GM23248 (cell line): ENCODE data around the gene FAM120A. TPM values are rescaled to one million over a fixed set of nuclear protein-coding genes. Genes with fewer than 3 reads are reported as not detected.

Experiments
- DNase-seq: peaks from one replicate; pipeline ENCODE4 v3.0.0-alpha.2; 2015
- H2AFZ ChIP-seq: fragments of 200-600 bp; sonication (generic); 2 replicates; pipeline ENCODE4 v1.6.1; 2016; ENCODE audit warnings: antibody characterized with exemption
- H3F3A ChIP-seq: fragments of 200-600 bp; sonication (generic); 2 replicates; pipeline ENCODE4 v1.6.1; 2016; ENCODE audit warnings: mild to moderate bottlenecking, antibody characterized with exemption, mixed run types; ENCODE audit not compliant: insufficient read depth
- H3K27ac ChIP-seq: fragments of 200-600 bp; sonication (generic); 2 replicates; pipeline ENCODE4 v1.5.1; 2016; ENCODE audit warnings: mild to moderate bottlenecking
- H3K27me3 ChIP-seq: fragments of 200-600 bp; sonication (generic); replicated peaks from 2 replicates; pipeline ENCODE4 v1.6.1; 2016; ENCODE audit warnings: mild to moderate bottlenecking; ENCODE audit not compliant: insufficient read depth
- H3K36me3 ChIP-seq: fragments of 200-600 bp; sonication (generic); 2 replicates; pipeline ENCODE4 v1.6.1; 2016; ENCODE audit warnings: low read depth, mild to moderate bottlenecking
- H3K4me1 ChIP-seq: fragments of 200-600 bp; sonication (generic); 2 replicates; pipeline ENCODE4 v1.6.1; 2016; ENCODE audit warnings: mild to moderate bottlenecking; ENCODE audit not compliant: insufficient read depth
- H3K4me2 ChIP-seq: fragments of 200-600 bp; sonication (generic); one replicate; pipeline ENCODE4 v1.6.1; 2016; ENCODE audit warnings: mild to moderate bottlenecking; ENCODE audit not compliant: unreplicated experiment
- H3K4me3 ChIP-seq: fragments of 200-600 bp; sonication (generic); 2 replicates; pipeline ENCODE4 v1.5.1; 2016; ENCODE audit warnings: mild to moderate bottlenecking
- H3K79me2 ChIP-seq: fragments of 200-600 bp; sonication (generic); 2 replicates; pipeline ENCODE4 v1.6.1; 2016; ENCODE audit warnings: mild to moderate bottlenecking; ENCODE audit not compliant: insufficient read depth
- H3K9ac ChIP-seq: fragments of 200-600 bp; sonication (generic); 2 replicates; pipeline ENCODE4 v1.6.1; 2016; ENCODE audit warnings: mild to moderate bottlenecking
- H3K9me2 ChIP-seq: fragments of 200-600 bp; sonication (generic); 2 replicates; pipeline ENCODE4 v1.6.1; 2016; ENCODE audit warnings: mixed run types, mild to moderate bottlenecking, moderate library complexity; ENCODE audit not compliant: insufficient read depth
- H3K9me3 ChIP-seq: fragments of 200-600 bp; sonication (generic); one replicate; pipeline ENCODE4 v1.6.1; 2017; ENCODE audit warnings: low read depth
- H4K20me1 ChIP-seq: fragments of 200-600 bp; sonication (generic); 2 replicates; pipeline ENCODE4 v1.6.0; 2016; ENCODE audit not compliant: insufficient read depth
- EZH2 ChIP-seq: fragments of 200-600 bp; sonication (generic); IDR thresholded peaks from 2 replicates; pipeline ENCODE4 v1.6.1; 2018; ENCODE audit warnings: antibody characterized with exemption, mild to moderate bottlenecking; ENCODE audit not compliant: insufficient read depth, poor library complexity, severe bottlenecking
- EZH2phosphoT487 ChIP-seq: fragments of 200-600 bp; sonication (generic); IDR thresholded peaks from 2 replicates; pipeline ENCODE4 v1.6.1; 2018; ENCODE audit warnings: antibody characterized with exemption, moderate library complexity, mild to moderate bottlenecking, low read depth; ENCODE audit not compliant: insufficient read depth
- WGBS, 2 experiments: methylation state at CpG; one replicate each; pipeline ENCODE4 v1.1.6; 2015 to 2017; ENCODE audit warnings: low lambda C conversion rate in 2 of 2, low coverage in 1 of 2; ENCODE audit errors: missing lambda C conversion rate in 2 of 2; 5-methylcytosine and 5-hydroxymethylcytosine counted together
- in situ Hi-C: fragments of 300-500 bp; cut with MboI; formaldehyde crosslinking; loops from 2 replicates; pipeline ENCODE4 v1.15.0; 2020
- polyA plus RNA-seq: library from polyadenylated mRNA; unstranded; fragments of >200 nt; fragmentation: Nextera tagmentation; extraction: Ambion mirVana; gene quantifications from 2 replicates; pipeline ENCODE4 v1.2.1, GENCODE V29; 2016
- total RNA-seq: library from RNA; depleted of rRNA; stranded (reverse); fragments of >200 nt; shearing (Covaris generic); gene quantifications from 2 replicates; pipeline ENCODE4 v1.2.3, GENCODE V29; 2014

FAM120A gene
- total and polyA plus RNA-seq, 2 experiments from 2014 or later, result 28.9 to 90.5 TPM

DNA sequence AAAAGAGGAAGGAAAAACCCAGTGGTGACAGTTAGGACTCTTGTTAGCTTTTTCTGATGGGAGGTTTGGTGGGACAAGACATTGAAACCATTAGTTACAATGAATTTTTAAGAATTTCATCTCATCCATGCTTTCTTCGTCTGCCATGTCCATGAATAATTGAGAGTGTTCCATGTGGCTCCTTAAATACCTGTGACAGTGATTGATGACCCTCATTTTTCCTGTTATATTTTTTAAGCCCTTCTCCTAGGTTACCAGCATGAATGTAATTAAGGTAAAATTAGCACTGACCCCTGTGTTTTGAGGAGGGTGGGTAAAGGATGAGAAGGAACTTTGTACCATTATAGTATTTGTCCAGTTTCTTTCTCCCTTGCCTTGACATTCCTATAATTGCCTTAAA, 101.4 kb downstream of the FAM120A start:
- Histone ChIP-seq H3K79me2 (peaks cover 11% of the 10 kb centered on the region), H3K27ac (no peak overlapping the region), H3F3A (no peaks in the 10 kb centered on the region), H3K9ac (no peak overlapping the region), H2AFZ (no peak overlapping the region), H3K4me1 (no peaks in the 10 kb centered on the region), H3K4me3 (no peak overlapping the region), H4K20me1 (no peaks in the 10 kb centered on the region), H3K27me3 (no peaks in the 10 kb centered on the region), H3K4me2 (no peak overlapping the region), H3K36me3 (peaks cover 40% of the 10 kb centered on the region), H3K9me3 (no peaks in the 10 kb centered on the region), H3K9me2 (no peaks in the 10 kb centered on the region)
- DNase-seq, result no peak
- in situ Hi-C loops, result loop anchor here (25.0 kb wide), 1 partner anchor 391 kb away; no protein-coding TSS in a partner anchor
- no peak for TF ChIP-seq EZH2
- no peak for TF ChIP-seq EZH2phosphoT487
- WGBS, 2 experiments, result 95 to 100% methylated on average over 1 of the region's 1 CpG

DNA sequence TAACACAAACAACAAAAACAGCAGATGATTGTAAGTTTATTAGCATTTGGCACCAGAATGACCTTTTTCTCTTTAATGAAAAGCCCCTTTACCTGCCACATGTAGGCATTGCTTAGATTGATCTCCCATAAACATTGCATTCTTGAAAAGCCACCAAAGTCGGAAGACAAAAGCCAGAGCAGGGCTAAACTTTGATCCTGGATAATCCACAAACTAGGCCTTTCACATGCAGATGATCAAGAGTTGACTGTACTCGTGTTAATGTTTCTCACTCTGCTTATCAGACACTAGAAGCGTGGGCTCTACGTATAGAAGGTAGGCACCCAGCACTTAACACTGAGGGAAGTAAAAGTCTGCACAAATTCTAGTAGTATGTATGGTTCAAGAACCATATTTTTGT, 103.9 kb downstream of the FAM120A start:
- in situ Hi-C loops, result loop anchor here (25.0 kb wide), 1 partner anchor 393 kb away; no protein-coding TSS in a partner anchor
- TF ChIP-seq EZH2phosphoT487 (no peak), EZH2 (no peak)
- Histone ChIP-seq H3K9ac (no peak overlapping the region), H3K4me3 (no peak overlapping the region), H3K4me1 (no peaks in the 10 kb centered on the region), H3K4me2 (no peak overlapping the region), H3K9me2 (no peaks in the 10 kb centered on the region), H3K9me3 (no peaks in the 10 kb centered on the region), H3K27me3 (no peaks in the 10 kb centered on the region), H3K79me2 (peaks cover 8% of the 10 kb centered on the region), H3F3A (no peaks in the 10 kb centered on the region; the same call in 1 of the 2 replicates), H3K36me3 (peaks cover 41% of the 10 kb centered on the region), H3K27ac (no peak overlapping the region), H4K20me1 (no peaks in the 10 kb centered on the region), H2AFZ (no peak overlapping the region)
- WGBS, 2 experiments, result 76 to 79% methylated on average over 4 of the region's 4 CpGs
- no peak for DNase-seq

- no peak for TF ChIP-seq EZH2phosphoT487
- no peak for TF ChIP-seq EZH2
- 84 to 89% methylated on average over 15 of the region's 15 CpGs for WGBS, 2 experiments
- H3K27me3 ChIP-seq, result no peaks in the 10 kb centered on the region
- H3K9me2 ChIP-seq, result no peaks in the 10 kb centered on the region
- no peaks in the 10 kb centered on the region for H4K20me1 ChIP-seq
- no peaks in the 10 kb centered on the region for H3K4me1 ChIP-seq
- in situ Hi-C loops, result loop anchor here (25.0 kb wide), 1 partner anchor 395 kb away; no protein-coding TSS in a partner anchor
- H3K9me3 ChIP-seq, result no peaks in the 10 kb centered on the region
- no peak overlapping the region for H3K27ac ChIP-seq
- DNase-seq, result no peak
- peaks cover 36% of the 10 kb centered on the region for H3K36me3 ChIP-seq
- H3K79me2 ChIP-seq, result peaks cover 6% of the 10 kb centered on the region; the same call in 1 of the 2 replicates
- no peak overlapping the region for H3K4me3 ChIP-seq
- no peak overlapping the region for H2AFZ ChIP-seq
- no peak overlapping the region for H3K4me2 ChIP-seq
- no peaks in the 10 kb centered on the region; the same call in 1 of the 2 replicates for H3F3A ChIP-seq
- no peak overlapping the region for H3K9ac ChIP-seq
Measured at GRCh38 chr9:93557366-93558137, 106.1 kb downstream of the FAM120A start.

DNA sequence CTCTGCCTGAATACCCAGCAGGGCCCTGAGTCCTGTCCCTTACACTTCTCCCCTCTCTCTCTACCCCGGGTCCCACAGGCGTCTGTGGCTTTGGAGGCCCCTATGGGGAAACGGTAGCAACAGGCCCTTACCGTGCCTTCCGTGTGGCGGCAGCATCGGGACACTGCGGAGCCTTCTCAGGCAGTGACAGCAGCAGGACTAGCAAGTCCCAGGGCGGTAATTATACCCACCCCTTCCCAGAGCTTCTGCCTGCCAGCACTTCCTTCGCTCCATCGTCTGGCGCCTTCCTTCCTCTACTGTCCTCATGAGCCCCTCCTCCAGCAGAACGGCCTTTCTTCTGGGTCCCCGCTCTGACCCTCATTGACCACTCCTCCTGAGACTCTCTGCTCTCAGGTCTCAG, 107.0 kb downstream of the FAM120A start:
- Histone ChIP-seq H2AFZ (no peak overlapping the region), H4K20me1 (no peaks in the 10 kb centered on the region), H3K9me3 (no peaks in the 10 kb centered on the region), H3K9ac (no peak overlapping the region), H3K36me3 (peaks cover 33% of the 10 kb centered on the region), H3F3A (no peaks in the 10 kb centered on the region; the same call in 1 of the 2 replicates), H3K4me1 (no peaks in the 10 kb centered on the region), H3K9me2 (no peaks in the 10 kb centered on the region), H3K79me2 (peaks cover 6% of the 10 kb centered on the region; the same call in 1 of the 2 replicates), H3K27me3 (no peaks in the 10 kb centered on the region), H3K27ac (no peak overlapping the region), H3K4me2 (no peak overlapping the region), H3K4me3 (no peak overlapping the region)
- no peak for DNase-seq
- 93 to 96% methylated on average over 13 to 14 of the region's 14 CpGs for whole genome bisulfite sequencing, 2 experiments
- TF ChIP-seq EZH2 (no peak), EZH2phosphoT487 (no peak)
- in situ Hi-C loops, result loop anchor here (25.0 kb wide), 1 partner anchor 396 kb away; no protein-coding TSS in a partner anchor
